ENCODE measurements around the gene CCDC187. TPM values are rescaled to one million over a fixed set of nuclear protein-coding genes. Genes with fewer than 3 reads are reported as not detected.

CCDC187 gene
- total and polyA plus RNA-seq, 2 of the 8 experiments (the other 6 are each of a cell fraction or from before 2014, with no cell fraction given): 0.02 TPM; not detected in 1

DNA sequence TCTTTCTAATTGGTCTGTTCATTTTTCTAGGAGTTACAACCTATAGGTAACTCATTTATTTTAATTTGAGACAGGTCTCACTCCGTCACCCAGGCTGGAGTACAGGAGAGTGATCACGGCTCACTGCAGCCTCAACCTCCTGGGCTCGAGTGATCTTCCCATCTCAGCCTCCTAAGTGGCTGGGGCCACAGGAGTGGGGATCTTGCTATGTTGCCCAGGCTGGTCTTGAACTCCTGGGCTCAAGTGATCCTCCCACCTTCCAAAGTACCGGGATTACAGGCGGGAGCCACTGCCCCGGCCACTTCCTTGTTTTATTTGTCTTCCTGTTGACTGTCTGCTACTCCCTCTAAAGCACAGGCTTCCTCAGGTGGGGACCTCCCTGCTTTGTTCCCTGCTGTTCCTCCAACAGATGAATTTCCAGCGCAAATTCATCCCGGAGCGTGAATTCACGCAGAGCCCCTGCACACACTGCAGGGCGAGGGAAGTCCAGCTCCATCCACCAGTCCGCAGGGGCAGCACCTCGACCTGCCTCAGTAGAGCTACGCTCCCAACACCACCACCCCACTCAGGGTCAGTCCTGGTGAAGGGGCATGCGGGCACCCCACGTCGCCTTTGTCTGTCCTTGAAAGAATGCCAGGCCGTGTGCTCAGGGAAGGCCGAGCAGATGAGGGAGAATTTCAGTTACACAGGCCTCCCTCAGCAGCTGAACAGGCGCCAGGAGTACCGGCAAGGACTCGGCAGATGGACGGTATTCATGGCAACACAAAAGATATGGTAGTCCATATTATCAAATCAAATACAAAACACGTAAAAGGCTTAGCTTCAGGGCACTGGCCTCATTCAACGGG, 64.5 kb downstream of the CCDC187 start (continued):
- TF ChIP-seq RBBP5 (IDR thresholded peaks at IDR 0.05; ENCODE audit: borderline replicate concordance, low read depth, low read length) (no peak), NANOG (IDR thresholded peaks at IDR 0.05; ENCODE audit: insufficient read depth, low read depth, low read length, poor library complexity, severe bottlenecking) (no peak), BCL11A (IDR thresholded peaks at IDR 0.05; ENCODE audit: low read depth in 2 of 2, low read length in 2 of 2) (no peak), HDAC6 (IDR thresholded peaks at IDR 0.05; ENCODE audit: low read depth, low read length) (no peak), TAF1 (IDR thresholded peaks at IDR 0.05; ENCODE audit: low read depth, low read length) (no peak), RXRA (IDR thresholded peaks at IDR 0.05; ENCODE audit: insufficient read depth, low read depth, low read length) (no peak), CHD1 (IDR thresholded peaks at IDR 0.05; ENCODE audit: low read depth, low read length) (no peak)
- TF ChIP-seq, protein P1, sequence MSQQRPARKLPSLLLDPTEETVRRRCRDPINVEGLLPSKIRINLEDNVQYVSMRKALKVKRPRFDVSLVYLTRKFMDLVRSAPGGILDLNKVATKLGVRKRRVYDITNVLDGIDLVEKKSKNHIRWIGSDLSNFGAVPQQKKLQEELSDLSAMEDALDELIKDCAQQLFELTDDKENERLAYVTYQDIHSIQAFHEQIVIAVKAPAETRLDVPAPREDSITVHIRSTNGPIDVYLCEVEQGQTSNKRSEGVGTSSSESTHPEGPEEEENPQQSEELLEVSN (IDR thresholded peaks at IDR 0.05): no peak
